ENCODE data around the gene MAGEA9B. TPM values are rescaled to one million over a fixed set of nuclear protein-coding genes. Genes with fewer than 3 reads are reported as not detected.

The MAGEA9B gene
- not detected in 5 replicates for total RNA-seq (2022; extraction: Qiagen RNA extraction; ENCODE audit: low read depth)

GRCh38 chrX:149587359-149587758 lies at the start of gene MAGEA9B:
TSS of gene MAGEA9B (minus strand) at chrX:149587459. CDS start at chrX:149583179, 4,280 bp downstream.

GRCh38 chrX:149631234-149632165 lies 44.2 kb upstream of the MAGEA9B start, which contains the start of gene TMEM185A:
TSS of gene TMEM185A (minus strand) at chrX:149631792. CDS start at chrX:149631580, 212 bp downstream.

DNA sequence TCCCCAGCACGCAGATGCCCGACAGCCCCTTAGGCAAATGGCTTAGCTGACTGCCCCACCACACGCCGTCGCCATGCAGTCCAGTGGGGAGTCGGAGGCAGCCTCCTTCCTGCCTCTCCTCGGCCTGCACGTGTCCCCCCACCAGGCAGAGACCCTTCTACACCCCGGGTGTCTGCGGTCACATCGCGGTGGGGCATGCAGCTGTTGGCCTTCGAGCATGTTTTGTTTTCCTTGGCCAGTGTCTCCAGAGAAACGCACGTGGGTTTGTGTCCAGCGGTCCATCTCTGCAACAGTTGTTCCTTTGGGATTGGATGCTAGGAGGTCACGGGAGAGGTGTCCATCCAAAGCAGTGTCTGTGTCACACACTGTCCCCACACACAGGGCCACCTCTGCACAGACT lies 8.0 kb upstream of the MAGEA9B start, which contains the start of gene HSFX2:
Gene HSFX2 (minus strand): TSS at position 101 of the 400 bp plus-strand sequence. CDS start 614 bp downstream, outside the sequence.

GRCh38 chrX:149549701-149550100 lies 37.6 kb downstream of the MAGEA9B start, which contains the start of gene HSFX3:
TSS of gene HSFX3 (minus strand) at chrX:149549924. CDS start at chrX:149549852, 72 bp downstream.

GRCh38 chrX:149540621-149541520 lies 46.4 kb downstream of the MAGEA9B start, which contains the start of gene EOLA1:
TSS of gene EOLA1 (plus strand) at chrX:149541012. CDS start at chrX:149545631, 4,619 bp downstream.

Other genes starting within 250 kb of the MAGEA9B start
- gene IDS, start 82.2 kb downstream of the MAGEA9B start, total RNA-seq (2022; extraction: Qiagen RNA extraction; ENCODE audit: low read depth): 82.9 to 110 TPM (median 100 TPM) in 5 replicates
- gene EOLA1, start 46.4 kb downstream of the MAGEA9B start, total RNA-seq (2022; extraction: Qiagen RNA extraction; ENCODE audit: low read depth): 19.4 to 21.9 TPM (median 20.2 TPM) in 5 replicates
- not detected in 5 replicates for gene HSFX3, start 37.5 kb downstream of the MAGEA9B start, total RNA-seq (2022; extraction: Qiagen RNA extraction; ENCODE audit: low read depth)
- gene HSFX2, start 7.9 kb upstream of the MAGEA9B start, total RNA-seq (2022; extraction: Qiagen RNA extraction; ENCODE audit: low read depth): 0.17 to 0.29 TPM (median 0.22 TPM) in 3 of 5 replicates, not detected in the others
- 26.7 to 32.9 TPM (median 29.0 TPM) in 5 replicates for gene TMEM185A, start 44.3 kb upstream of the MAGEA9B start, total RNA-seq (2022; extraction: Qiagen RNA extraction; ENCODE audit: low read depth)
- gene MAGEA11, start 124.6 kb upstream of the MAGEA9B start, total RNA-seq (2022; extraction: Qiagen RNA extraction; ENCODE audit: low read depth): 0.07 TPM in 1 of 5 replicates, not detected in the others
- gene HSFX1, start 186.6 kb upstream of the MAGEA9B start, total RNA-seq (2022; extraction: Qiagen RNA extraction; ENCODE audit: low read depth): 0.27 to 0.53 TPM (median 0.35 TPM) in 4 of 5 replicates, not detected in the other
- not detected in 5 replicates for gene MAGEA9, start 194.5 kb upstream of the MAGEA9B start, total RNA-seq (2022; extraction: Qiagen RNA extraction; ENCODE audit: low read depth)